ENCODE measurements around the gene ATF6.

The ATF6 gene

DNA sequence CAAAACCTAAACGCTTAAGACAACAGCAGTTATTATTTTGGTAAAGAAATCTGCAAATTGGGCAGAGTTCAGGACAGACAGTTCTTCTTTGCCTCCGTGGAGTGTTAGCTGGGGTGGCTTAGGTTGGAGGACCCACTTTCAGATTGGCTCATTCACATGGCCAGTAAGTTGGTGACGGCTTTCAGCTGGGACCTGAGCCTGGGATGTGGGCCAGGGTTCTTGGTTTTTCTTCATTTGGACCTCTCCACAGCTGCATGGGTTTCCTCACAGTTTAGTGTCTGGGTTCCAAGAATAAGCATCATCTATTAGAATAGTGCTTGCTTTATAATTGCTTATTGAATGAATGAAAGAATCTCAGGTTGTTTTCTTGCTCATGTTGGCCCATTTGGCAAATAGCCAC lies 72.2 kb downstream of the ATF6 start:
- no peak for DNase-seq

DNA sequence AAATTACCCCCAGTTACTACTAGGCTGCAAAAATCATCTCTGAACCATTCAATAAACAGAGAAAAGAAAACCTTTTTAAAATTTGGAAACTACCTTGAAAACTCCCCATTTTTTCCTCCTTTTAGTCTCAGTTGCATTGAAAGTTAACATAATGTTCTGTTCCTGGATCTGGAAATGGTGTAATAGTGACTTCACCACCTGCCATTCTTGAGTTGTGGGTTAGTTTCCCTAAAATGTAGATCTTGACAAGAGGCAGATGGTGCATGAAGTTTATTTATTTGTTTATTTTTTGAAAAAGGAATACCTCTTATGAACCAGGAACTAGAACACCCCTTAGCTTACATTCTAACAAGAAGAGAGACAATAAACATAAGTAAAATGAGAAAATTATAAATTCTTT lies 72.8 kb downstream of the ATF6 start:
- DNase-seq: no peak

DNA sequence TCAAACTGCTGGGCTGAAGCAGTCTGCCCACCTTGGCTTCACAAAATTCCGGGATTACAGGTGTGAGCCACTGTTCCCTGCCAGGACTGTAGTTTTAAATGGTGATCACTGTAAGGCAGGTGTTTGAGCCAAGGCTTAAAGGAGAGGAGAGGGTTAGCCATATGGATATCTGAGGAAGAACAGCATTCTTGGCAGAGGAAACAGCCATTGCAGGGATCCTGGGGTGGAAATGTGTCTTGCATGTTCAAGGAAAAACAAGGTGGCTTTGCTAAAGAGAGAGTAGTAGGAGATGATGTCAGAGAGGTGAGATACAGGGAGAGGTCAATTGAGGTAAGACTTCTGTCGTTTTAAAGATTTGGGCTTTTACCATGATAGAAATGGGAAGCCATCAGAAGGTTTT lies 73.5 kb downstream of the ATF6 start:
- DNase-seq: no peak

DNA sequence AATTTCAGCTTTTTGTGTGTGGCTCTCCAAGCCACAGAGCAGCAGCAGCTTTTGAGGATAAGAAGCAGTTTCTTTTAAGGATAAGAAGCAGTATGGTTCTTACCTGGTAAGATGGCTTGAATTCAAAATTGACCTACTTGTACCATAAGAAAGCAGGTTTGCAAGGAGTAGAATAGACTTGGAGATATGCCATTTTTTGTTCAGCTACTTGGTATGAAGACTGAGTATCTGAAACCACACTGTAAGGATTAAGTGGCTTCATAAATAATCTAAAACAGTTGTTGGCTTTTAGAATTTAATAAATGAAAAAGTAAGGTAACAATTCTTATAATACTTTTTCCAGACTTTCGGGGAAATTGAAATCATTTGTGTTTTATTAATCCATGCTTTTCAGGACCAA lies 74.2 kb downstream of the ATF6 start:
- no peak for DNase-seq

DNA sequence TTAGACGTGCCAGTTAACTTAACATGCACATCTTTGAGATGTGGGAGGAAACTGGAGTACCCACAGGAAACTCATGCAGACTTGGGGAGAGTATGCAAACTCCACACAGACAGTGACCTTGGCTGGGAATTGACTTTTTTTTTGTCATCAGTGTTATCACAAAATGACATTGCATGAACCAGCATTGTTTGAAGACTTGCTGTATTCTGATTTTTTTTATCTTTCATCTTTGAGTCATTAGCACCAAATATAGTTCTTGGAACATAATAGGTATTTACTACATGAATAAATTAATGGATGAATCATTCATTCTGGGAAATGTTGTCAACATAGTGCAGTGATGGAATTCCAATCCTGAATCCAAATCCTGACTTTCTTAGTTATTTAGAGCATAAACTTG lies 77.0 kb downstream of the ATF6 start:
- DNase-seq: no peak

DNA sequence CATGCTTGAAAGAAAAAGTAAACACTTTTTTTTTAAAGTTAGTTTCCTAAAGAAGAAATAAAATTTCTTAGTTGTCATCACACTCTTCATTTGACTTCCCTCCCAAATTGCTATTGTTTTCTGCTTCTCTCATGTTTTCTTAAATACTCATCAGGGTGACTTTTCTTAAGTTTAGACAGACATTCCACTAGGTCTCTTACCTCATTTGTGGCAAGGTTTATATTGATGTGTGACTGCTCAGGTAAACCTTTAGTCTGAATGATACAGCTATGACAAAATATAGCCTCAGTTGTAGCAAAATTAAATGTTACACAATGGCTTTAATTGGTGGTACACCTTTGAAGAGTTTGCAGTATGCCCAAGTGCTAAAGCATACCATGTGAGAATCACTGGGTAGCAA lies 78.6 kb downstream of the ATF6 start:
- DNase-seq: no peak

DNA sequence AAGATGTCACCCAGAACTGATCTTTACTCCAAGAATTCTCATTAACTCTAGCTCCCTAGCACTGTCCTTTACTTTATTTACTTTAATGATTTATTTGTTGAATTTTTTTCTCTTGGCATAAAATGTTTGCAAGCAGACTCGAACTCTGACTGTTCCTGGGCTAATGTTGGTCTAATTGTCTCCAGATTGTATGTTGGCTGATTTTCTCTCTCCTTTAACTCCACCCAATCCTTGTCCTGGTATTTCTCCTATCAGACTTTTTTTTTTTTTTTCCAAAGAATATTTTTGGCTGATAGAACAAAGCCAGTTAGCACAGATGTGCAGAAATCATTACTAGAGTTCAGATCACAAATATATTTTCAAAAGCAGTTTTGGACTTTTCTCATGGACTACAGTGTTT lies 82.6 kb downstream of the ATF6 start:
- no peak for DNase-seq

DNA sequence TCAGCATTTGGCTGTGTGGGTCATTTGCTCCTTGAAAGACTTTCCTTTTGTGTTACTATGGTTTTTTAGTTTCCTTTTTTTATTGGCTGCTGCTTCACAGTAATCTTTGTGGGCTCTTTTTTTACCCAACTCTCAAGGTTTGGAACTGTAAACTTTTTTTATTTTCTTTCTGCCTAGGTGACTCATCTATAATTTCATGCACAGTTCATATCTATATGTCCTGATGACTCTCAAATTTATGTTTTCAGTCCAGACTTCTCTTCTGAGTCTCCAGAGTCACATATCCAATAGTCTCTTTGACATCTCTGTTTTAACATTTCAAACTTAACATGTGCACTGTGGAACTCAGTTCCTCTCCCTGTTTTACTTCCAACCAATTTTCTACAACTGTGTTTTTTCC lies 83.4 kb downstream of the ATF6 start:
- no peak for DNase-seq

DNA sequence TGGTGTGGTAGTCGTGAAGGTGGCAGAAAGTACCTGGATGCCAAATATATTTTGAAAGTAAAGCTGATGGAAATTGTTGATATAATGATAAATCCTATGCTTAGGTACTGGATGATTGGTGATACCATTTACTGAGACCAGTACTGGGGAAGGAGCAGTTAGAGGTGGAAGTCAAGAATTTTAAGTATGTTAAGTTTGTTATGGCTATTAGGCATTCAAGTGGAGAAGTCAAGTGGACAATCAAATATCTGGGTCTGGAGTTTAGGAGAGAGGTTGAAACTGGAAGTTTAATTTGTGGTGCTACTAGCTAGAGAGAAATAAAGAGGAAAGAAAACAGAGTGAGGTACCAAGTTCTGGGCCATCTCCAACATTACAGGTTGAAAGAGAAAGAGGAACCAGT lies 89.1 kb downstream of the ATF6 start:
- no peak for DNase-seq

DNA sequence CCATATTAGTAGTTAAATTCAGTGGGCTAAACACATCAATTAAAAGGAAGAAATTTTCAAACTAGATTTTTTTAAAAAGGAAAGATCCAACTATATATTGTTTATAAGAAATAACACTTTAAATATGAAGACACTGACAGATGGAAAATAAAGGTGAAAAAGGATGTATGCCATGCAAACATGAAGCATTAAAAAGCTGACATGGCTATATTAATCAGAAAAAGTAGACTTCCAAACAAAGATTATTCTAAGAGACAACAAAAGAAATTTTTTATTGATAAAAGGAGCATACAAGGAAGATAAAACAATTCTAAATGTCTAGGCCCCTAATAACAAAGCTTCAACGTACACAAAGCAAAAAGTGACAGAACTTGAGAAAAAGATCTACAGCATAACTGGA lies 92.2 kb downstream of the ATF6 start:
- DNase-seq: no peak

DNA sequence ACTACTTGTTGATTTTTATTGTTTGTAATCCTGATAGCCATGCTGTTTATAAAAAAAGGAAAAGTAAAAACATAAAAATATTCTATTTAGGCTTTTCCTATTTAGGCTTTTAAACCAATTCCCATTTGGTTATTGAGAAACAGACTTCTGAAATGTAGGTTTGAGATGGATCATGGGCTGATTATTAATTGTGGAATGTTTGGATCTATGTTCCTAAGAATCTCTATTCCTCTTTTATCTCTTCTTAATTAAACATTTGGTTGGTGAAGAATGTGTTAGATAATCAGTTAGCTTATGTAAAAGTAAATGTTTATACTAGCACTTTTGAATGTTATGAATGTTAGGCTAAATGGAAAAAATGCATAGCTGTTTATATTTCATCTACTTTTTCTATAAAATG lies 97.4 kb downstream of the ATF6 start:
- DNase-seq: no peak

DNA sequence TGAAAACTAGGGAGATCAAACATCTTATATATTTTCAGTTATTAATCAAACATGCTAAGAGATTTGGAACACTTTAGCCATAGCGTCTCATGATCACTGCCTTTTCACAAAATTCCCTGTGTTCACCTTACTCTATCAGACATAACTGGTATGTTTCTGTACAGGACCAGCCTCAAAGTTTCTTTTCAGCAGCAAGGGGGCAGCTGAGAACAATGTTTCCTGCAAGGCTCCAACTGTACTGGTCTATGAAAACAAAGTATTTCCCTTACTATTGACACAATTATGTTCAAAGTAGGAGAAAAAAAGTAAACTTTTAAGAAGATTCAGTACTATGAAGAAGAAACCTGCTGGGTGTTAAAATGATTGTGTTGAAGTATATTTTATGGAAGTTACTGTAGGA lies 98.5 kb downstream of the ATF6 start:
- no peak for DNase-seq

DNA sequence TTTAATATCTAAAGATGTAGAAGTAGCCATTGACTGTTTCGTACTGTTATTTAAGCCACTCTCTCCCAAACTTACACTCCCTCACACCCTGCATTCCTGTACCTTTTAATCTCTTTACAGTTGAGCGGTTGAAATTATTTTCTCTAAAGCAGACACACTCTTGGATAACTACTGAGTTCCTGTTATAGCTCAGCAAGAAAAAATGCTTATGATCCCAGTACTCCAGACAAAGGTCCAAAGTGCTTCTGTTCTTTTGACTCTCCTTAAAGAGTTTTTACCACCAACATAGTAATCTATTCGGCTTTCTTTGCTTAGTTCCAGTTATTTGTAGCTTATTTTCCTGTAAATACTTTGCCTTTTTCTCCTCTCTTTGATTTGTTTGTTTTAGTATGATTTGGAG lies 100.1 kb downstream of the ATF6 start:
- DNase-seq: no peak

DNA sequence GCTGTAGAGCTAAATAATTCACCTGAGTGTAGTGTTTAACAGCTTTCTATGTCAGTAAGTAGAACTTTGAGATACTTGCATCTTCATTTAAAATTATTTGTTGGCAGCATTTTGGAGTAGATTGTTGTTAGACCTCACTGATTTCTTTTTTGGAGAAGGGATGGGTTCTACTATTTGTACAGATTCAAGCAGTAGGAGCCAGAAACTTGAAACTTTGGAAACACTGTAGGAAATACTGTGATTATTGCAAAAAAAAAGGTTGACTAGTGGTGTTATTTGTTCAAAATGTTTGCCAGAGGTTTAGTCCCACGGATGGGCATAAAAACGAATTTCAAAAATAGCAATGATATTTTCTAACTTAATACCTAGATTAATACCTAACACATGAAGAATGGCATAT lies 102.7 kb downstream of the ATF6 start:
- no peak for DNase-seq

DNA sequence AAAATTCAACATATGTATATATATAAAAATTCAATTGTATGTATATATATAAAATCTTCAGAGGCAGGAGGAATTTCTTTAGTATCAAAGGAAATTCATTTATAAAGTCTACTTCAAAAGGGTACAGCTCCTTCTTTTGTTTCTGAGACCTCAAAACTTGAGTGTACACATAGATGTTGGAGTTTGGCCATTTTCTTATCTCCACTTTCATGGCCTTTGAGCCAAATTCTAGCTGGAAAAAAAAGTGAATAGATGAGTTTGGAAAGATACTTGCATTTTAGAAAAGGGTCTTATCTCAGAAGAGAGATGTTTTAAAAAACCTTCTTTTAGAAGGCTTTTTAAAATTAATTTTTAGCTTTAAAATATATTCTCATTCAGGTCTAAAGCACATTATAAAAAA lies 103.2 kb downstream of the ATF6 start:
- DNase-seq: no peak

DNA sequence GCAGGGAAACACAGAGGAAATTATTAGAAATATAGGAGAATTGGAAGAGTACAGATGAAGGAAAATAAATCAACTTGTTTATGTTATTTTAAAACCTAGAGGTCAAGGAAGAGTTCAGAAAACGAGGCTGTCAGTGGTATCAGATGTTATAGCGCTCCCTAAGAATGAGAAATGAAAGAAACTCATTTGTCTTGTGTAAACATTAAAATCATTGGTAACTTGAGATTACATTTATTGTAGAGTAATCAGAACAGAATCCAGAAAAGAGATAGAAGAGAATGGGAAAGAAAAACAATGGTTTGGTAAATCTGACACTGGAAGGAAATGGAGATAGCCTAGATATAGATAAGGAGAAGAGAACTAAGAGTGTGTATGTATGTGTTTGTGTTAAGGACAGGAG lies 106.4 kb downstream of the ATF6 start:
- no peak for DNase-seq

DNA sequence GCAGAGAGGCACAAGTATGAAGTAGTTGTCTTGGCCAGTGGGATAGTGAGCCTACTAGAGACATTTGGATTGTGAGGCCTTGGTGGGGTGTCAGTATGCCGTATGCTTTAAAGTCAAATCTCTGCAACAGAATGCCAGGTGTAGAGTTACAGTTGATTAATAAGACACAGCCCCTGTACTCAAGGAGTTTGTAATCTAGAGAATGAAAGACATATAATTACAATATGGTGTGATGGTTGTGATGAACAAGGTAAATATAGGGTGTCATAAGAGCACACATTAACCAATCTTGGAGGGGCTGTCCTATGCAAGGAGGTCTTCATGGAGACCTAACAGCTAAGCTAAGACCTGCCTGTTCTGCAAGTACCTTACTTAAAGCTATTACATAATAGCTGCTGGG lies 113.1 kb downstream of the ATF6 start:
- DNase-seq: no peak

DNA sequence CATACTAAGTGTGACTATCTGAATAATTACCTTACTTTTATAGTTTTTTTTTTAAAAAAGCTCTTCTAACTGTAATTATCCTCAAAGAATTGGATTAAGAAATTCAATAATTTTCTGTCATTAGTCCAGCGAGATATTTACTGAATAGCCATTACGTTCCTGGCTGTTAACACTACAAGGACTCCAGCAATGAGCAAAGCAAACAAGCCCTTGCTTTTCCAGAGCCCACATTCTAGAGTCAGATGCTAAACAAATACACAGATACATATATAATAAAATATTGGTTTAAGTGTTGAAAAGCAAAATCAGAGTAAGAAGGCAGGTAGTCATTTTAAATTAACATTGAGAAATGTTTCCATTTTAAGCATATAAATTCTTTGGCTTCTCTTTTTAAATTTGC lies 118.4 kb downstream of the ATF6 start:
- DNase-seq: peak; percentile 53

DNA sequence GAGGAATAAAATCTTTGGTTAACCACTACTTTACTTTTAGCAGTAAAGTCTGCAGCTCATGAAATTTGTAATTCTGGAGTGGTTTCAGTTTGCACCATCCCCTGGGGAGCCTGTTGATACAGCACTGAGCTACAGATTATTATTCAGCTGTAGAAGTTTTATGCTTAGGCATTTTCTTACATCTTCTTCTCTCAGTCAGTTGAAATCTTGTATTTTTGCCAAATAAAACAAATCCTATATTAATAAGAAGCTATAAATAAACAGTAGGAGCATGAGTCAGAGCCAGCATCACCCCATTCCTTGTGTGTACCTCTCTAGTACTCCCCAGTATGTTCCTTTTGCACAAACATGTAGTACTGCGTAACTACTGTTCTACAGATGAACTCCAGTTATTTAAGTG lies 118.9 kb downstream of the ATF6 start:
- DNase-seq: no peak

DNA sequence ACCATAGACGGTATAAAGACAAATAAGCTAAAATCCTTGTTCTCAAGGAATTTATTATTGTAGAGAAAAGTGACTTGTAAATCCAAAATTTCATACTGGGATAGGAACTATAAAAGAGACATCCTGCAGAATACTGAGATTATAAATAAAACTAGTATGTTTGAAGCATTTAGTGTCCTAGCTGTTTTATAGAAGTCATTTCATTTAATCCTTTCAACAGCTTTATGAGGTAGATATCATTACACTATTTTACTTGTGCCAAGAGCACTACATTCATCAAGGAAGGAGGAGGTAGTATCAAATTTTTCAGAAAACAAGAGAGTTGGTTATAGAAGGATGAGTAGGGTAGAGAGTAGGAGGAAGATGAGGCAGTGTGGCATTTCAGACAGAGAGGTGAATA lies 119.6 kb downstream of the ATF6 start:
- DNase-seq: no peak

DNA sequence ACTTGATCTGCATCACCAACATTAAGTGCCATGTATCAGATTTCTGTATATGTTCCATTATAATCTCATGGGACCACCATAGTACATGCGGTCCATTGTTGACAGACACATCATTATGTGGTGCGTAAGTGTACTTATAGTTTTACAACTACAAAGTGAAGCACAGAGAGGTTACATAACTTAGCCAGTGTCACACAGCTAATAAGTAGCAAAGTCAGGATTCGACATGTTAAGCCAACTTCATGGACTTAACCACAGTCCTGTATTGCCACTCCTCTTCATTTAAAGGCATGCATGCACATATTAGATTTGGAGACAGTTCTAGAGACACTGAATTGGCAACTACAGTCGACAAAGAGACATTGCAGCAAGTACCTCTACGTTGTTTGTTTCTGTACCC lies 120.5 kb downstream of the ATF6 start:
- no peak for DNase-seq

DNA sequence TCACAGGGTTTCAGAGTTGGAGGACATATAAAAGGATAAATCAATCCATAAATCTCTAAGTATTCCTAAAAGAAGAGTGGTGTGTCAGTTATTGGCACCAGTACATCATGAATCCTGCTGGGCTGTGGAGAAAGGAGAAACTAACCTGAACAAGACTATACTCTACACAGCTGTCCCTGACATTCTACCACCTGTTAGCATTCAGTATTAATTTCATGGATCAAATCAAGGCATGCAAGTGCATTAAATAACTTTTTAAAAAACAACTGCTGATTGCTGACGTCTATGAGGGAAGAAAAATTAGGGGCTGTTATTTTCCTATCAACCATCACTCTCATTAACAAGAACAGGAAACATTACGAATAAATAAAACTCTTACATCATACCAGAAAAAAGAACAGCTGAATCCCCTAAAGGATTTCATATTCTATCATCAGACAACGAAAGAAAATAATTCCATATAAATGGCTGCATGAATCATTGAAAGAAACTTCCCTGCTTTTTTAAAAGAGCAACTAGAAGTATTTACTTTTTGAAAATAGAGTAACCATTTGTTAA lies 121.7 kb downstream of the ATF6 start:
- no peak for DNase-seq

DNA sequence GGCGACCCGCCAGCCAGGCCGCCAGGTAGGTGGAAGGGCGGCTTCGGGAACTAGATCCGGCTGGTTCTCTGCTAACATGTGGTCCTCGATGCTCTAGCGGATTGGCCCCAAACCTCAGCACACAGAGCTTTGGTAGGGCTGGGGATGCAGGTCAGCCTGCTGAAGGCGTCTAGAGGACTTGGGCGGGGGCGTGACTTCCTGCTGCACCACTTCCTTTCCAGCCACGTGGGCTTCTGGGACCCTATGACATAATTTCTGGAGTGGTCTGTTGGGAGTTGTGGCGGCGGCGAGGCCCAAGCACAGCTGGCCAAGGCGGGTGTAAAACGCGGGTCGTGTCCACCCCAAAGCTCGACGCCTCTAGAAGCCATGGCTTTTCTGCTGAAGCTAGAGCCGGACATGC lies 124.5 kb downstream of the ATF6 start:
- no peak for DNase-seq

DNA sequence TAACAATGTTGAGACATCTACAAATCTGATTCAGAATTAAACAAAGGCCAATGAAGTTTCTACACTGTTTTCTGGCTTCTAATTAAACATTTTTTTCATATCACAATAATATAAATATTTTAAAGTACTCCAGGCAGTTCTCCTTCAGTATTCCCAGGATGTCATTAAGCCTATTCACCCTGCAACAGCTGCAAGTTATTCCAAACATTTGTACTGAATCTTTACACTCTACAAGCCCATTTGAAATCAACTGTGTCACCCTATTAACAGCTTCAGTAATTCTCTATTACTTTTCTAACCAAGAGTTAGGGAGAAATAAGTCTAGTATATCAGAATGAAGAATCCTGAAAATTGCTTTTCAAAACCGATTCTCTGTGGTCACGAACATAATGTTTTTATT lies 133.0 kb downstream of the ATF6 start:
- DNase-seq: no peak

DNA sequence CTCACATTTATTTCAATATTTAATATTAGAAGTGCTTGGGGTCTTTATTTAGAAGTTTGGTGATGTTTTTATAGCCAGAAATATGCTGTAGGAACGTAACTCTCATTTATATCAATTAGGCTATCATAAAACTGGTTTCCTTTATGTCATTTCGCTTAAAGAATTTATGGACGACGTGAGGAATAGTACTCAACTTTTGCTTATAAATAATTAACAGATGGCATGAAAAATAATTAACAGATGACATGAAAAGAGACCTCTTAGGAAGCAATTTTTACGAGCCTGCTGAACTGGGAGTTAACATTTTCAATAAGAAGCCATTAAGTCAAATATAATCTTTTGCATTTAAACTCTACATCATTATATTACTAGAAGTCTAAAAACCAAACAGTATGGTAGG lies 134.0 kb downstream of the ATF6 start:
- no peak for DNase-seq

DNA sequence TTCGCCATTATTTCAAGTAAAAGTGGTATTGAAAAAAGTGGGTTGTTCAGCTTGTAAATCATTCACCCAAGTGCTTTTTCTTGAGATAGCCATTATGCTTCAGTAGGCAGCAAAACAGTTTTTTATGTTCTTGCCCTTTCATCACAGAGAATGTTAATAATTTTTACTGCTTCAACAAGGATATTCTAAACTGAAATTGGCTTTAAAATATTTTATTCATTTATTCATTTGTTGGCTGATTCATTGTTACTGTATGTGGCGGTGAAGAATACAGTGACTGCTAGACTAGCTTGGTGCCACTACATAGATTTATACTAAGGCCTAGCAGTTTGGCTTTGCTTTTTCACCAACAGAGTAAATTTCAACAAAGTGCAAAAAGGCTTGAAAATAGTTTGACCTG lies 136.1 kb downstream of the ATF6 start:
- DNase-seq: no peak
